RWPE2 (cell line): ENCODE results near the gene P4HB.

Experiments used
- ATAC-seq: fragments of 200-7000 bp; cut with Tn5 transposase; 3 replicates; pipeline ENCODE4 v1.9.1; 2021; ENCODE audit warnings: low read depth
- DNase-seq: peaks from one replicate; pipeline ENCODE4 v3.0.0-alpha.2; 2020; ENCODE audit warnings: low spot score
- H3K27ac ChIP-seq: fragments of 450-650 bp; 2 replicates; pipeline ENCODE4 v1.5.1; 2017; ENCODE audit warnings: mild to moderate bottlenecking; ENCODE audit not compliant: poor library complexity, severe bottlenecking
- H3K27me3 ChIP-seq: fragments of 250-450 bp; sonication (Bioruptor Pico); 2 replicates; pipeline ENCODE4 v1.5.1; 2021; ENCODE audit warnings: mild to moderate bottlenecking, moderate library complexity; ENCODE audit not compliant: insufficient read depth, poor library complexity, severe bottlenecking
- H3K36me3 ChIP-seq: fragments of 250-450 bp; sonication (Bioruptor Pico); 2 replicates; pipeline ENCODE4 v1.5.1; 2020; ENCODE audit warnings: low read depth, mild to moderate bottlenecking, moderate library complexity
- H3K4me1 ChIP-seq: fragments of 250-450 bp; sonication (Bioruptor Pico); 2 replicates; pipeline ENCODE4 v1.5.1; 2021; ENCODE audit warnings: mild to moderate bottlenecking, moderate library complexity; ENCODE audit not compliant: insufficient read depth, poor library complexity, severe bottlenecking
- H3K4me3 ChIP-seq: fragments of 250-450 bp; sonication (Bioruptor Pico); 2 replicates; pipeline ENCODE4 v1.5.1; 2021; ENCODE audit warnings: mild to moderate bottlenecking, moderate library complexity; ENCODE audit not compliant: severe bottlenecking
- H3K9me3 ChIP-seq: fragments of 250-450 bp; sonication (Bioruptor Pico); 2 replicates; pipeline ENCODE4 v1.5.1; 2021; ENCODE audit warnings: mild to moderate bottlenecking, moderate library complexity; ENCODE audit not compliant: severe bottlenecking
- TF ChIP-seq, protein P1 (sequence below): fragments of 450-650 bp; IDR thresholded peaks from one replicate; pipeline ENCODE4 v1.5.1; 2017; ENCODE audit warnings: mild to moderate bottlenecking, moderate library complexity; ENCODE audit not compliant: poor library complexity, severe bottlenecking

P4HB gene

DNA sequence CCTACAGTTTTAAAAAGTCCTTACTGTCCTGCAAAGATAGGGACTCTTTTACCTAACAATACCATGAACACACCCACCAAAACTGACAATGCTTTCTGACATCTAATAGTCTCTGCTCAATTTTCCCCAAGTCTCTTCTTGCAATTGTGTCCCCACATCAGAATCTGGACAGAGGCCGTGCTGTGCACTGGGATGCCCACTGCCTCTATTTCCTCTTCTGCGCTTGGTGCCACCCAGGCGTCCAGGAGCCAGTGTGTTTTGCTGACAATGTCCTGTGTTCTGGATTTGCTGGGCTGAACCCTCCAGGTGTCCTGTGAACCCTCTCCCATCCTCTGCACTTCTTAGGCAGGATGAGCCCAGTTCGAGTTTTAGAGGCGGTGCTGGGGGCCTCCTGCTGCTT is 17.2 kb upstream of the P4HB start:
- H3K4me3 ChIP-seq: no peak overlapping the region
- no peak overlapping the region for H3K27ac ChIP-seq
- H3K36me3 ChIP-seq: peaks cover 51% of the 10 kb centered on the region
- no peak for ATAC-seq
- TF ChIP-seq, protein P1, sequence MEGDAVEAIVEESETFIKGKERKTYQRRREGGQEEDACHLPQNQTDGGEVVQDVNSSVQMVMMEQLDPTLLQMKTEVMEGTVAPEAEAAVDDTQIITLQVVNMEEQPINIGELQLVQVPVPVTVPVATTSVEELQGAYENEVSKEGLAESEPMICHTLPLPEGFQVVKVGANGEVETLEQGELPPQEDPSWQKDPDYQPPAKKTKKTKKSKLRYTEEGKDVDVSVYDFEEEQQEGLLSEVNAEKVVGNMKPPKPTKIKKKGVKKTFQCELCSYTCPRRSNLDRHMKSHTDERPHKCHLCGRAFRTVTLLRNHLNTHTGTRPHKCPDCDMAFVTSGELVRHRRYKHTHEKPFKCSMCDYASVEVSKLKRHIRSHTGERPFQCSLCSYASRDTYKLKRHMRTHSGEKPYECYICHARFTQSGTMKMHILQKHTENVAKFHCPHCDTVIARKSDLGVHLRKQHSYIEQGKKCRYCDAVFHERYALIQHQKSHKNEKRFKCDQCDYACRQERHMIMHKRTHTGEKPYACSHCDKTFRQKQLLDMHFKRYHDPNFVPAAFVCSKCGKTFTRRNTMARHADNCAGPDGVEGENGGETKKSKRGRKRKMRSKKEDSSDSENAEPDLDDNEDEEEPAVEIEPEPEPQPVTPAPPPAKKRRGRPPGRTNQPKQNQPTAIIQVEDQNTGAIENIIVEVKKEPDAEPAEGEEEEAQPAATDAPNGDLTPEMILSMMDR: no peak
- H3K27me3 ChIP-seq: no peaks in the 10 kb centered on the region
- no peak for DNase-seq
- peaks cover 4% of the 10 kb centered on the region for H3K4me1 ChIP-seq
- no peaks in the 10 kb centered on the region for H3K9me3 ChIP-seq

GRCh38 chr17:81871387-81872230 is 11.3 kb upstream of the P4HB start:
- H3K27me3 ChIP-seq: no peaks in the 10 kb centered on the region
- TF ChIP-seq, protein P1: peak; percentile 29
- H3K4me3 ChIP-seq: peak overlapping the region; percentile 82
- no peak for ATAC-seq
- peak overlapping the region; percentile 98 for H3K27ac ChIP-seq
- no peaks in the 10 kb centered on the region for H3K9me3 ChIP-seq
- peaks cover 28% of the 10 kb centered on the region for H3K36me3 ChIP-seq
- DNase-seq: peak; percentile 73
- peaks cover 31% of the 10 kb centered on the region for H3K4me1 ChIP-seq

DNA sequence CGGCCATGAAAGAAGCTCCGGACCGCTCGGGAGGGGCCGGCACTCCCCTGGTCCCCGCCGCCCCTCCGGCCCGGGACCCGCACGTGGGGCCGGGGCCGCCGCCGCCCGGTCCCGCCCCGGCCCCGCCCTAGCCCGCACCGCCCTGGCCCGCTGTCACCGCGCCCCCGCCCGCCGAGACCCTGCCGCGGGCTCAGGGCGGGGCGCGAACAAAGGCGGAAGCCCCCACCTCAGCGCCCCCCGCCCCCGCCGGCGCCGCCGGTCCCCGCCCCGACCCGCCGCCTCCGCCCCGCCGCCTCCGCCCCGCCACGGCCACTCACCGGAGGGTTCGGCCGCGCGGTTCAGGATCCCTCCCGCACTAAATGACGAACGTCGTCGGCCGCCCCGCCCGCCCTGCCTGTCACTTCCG is 10.6 kb upstream of the P4HB start, which contains the start of gene ARHGDIA:
ARHGDIA (minus strand) TSS at position 357 of the 406 bp plus-strand sequence. CDS start 1,407 bp downstream, outside the sequence.
- ATAC-seq: no peak
- H3K4me3 ChIP-seq: peak within 1 kb of the TSS; percentile 82
- peaks cover 31% of the 10 kb centered on the region for H3K4me1 ChIP-seq
- H3K27me3 ChIP-seq: no peaks in the 10 kb centered on the region
- no peaks in the 10 kb centered on the region for H3K9me3 ChIP-seq
- TF ChIP-seq, protein P1: no peak
- peak; percentile 96 for DNase-seq
- H3K36me3 ChIP-seq: peaks cover 34% of the 10 kb centered on the region
- H3K27ac ChIP-seq: peak within 1 kb of the TSS; percentile 98

DNA sequence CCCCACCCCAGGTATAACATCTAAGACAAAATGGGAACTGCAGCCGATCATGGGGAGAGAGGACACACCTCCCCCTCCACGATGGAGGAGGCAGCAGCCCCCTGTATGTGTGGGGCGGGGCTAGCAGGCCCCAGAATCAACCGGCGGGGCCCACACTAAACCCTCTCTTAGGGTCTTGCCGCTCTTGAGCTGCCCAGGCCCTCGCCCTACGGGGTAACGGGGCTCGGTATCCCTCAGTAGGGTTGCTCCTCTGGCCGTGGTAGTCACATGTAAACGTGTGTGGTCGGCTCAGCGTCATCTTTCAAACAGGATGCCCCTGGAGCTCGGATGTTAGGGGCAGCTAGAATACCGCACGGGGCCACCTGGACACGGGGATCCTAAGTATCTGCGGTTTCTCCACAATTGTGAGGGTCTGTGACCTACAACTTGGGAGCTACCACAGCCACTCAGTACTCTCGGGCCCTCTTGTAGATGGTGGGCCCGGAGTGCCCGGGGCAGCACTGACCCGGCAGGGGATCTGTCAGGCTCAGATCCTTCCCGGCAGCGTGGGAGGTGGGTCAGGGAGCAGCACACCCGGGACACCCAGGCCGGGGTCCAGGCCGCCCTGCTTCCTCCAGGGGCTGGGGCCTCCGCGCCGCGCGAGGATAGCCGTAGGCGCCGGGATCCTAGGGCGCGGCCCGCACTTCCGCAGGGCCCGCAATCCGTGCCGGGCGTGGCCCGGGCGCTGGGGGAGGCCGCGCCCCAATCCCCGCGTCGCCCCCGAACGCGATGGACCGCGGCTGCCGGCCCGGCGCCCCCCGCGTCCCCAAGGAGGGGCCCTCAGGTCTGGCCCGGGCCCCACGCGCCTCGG is 10.0 kb upstream of the P4HB start:
- H3K4me3 ChIP-seq: peak overlapping the region; percentile 82
- H3K27ac ChIP-seq: peak overlapping the region; percentile 98
- peaks cover 31% of the 10 kb centered on the region for H3K4me1 ChIP-seq
- ATAC-seq (no peak), DNase-seq (no peak)
- no peaks in the 10 kb centered on the region for H3K27me3 ChIP-seq
- peaks cover 40% of the 10 kb centered on the region for H3K36me3 ChIP-seq
- H3K9me3 ChIP-seq: no peaks in the 10 kb centered on the region
- TF ChIP-seq, protein P1: no peak
